Loucy (cell line): Measurements from ENCODE around the gene ZNF79.

Source experiments
- H2AFZ ChIP-seq: fragments of 200-600 bp; sonication (generic); 2 replicates; pipeline ENCODE4 v1.6.0; 2016; ENCODE audit warnings: antibody characterized with exemption, mild to moderate bottlenecking, low read length, moderate library complexity
- H3F3A ChIP-seq: fragments of 200-600 bp; 2 replicates; pipeline ENCODE4 v1.6.0; 2016; ENCODE audit warnings: antibody characterized with exemption, low read depth, mild to moderate bottlenecking
- H3K27me3 ChIP-seq: fragments of 200-600 bp; sonication (generic); 2 replicates; pipeline ENCODE4 v1.6.1; 2014; ENCODE audit warnings: low read length, mild to moderate bottlenecking; ENCODE audit not compliant: insufficient read depth, poor library complexity, severe bottlenecking
- H3K36me3 ChIP-seq: fragments of 200-600 bp; sonication (generic); 2 replicates; pipeline ENCODE4 v1.6.1; 2016; ENCODE audit warnings: low read length; ENCODE audit not compliant: insufficient read depth
- H3K4me1 ChIP-seq: fragments of 200-600 bp; sonication (generic); 2 replicates; pipeline ENCODE4 v1.5.1; 2014; ENCODE audit warnings: low read length, mild to moderate bottlenecking; ENCODE audit not compliant: insufficient read depth, poor library complexity, severe bottlenecking
- H3K4me2 ChIP-seq: fragments of 200-600 bp; sonication (generic); 2 replicates; pipeline ENCODE4 v1.6.0; 2014; ENCODE audit warnings: antibody characterized with exemption, low read length, low read depth, mild to moderate bottlenecking; ENCODE audit not compliant: poor library complexity, severe bottlenecking
- H3K4me3 ChIP-seq: fragments of 200-600 bp; sonication (generic); 2 replicates; pipeline ENCODE4 v1.5.1; 2014; ENCODE audit warnings: low read length, mild to moderate bottlenecking, mixed read lengths; ENCODE audit not compliant: poor library complexity, severe bottlenecking
- H3K79me2 ChIP-seq: fragments of 200-600 bp; sonication (generic); 2 replicates; pipeline ENCODE4 v1.6.1; 2014; ENCODE audit warnings: low read length; ENCODE audit not compliant: insufficient read depth
- H3K9ac ChIP-seq: fragments of 200-600 bp; sonication (generic); 2 replicates; pipeline ENCODE4 v1.6.0; 2014; ENCODE audit warnings: mild to moderate bottlenecking, low read depth, low read length, moderate library complexity; ENCODE audit not compliant: poor library complexity, severe bottlenecking
- H3K9me2 ChIP-seq: fragments of 200-600 bp; sonication (generic); replicated peaks from 2 replicates; pipeline ENCODE4 v1.6.1; 2016; ENCODE audit warnings: low read depth, low read length, mixed read lengths
- H3K9me3 ChIP-seq: fragments of 200-600 bp; sonication (generic); 2 replicates; pipeline ENCODE4 v1.6.1; 2014; ENCODE audit warnings: mild to moderate bottlenecking, antibody characterized with exemption, low read length, low read depth; ENCODE audit not compliant: insufficient read depth
- H4K20me1 ChIP-seq: fragments of 200-600 bp; sonication (generic); 2 replicates; pipeline ENCODE4 v1.6.0; 2014; ENCODE audit warnings: antibody characterized with exemption, low read length, mild to moderate bottlenecking; ENCODE audit not compliant: insufficient read depth, poor library complexity, severe bottlenecking
- CTCF ChIP-seq: fragments of 200-600 bp; sonication (generic); conservative IDR thresholded peaks from 2 replicates; pipeline ENCODE4 v1.5.1; 2014; ENCODE audit warnings: mild to moderate bottlenecking, antibody characterized with exemption, low read length
- EZH2phosphoT487 ChIP-seq: fragments of 200-600 bp; IDR thresholded peaks from 2 replicates; pipeline ENCODE4 v1.6.1; 2018; ENCODE audit warnings: antibody characterized with exemption, mild to moderate bottlenecking, moderate library complexity, borderline replicate concordance

Gene ZNF79

GRCh38 chr9:127389381-127390247 lies 34.6 kb upstream of the ZNF79 start:
- Histone ChIP-seq H3K9ac (no peak overlapping the region), H3K9me2 (no peaks in the 10 kb centered on the region), H3K4me3 (no peak overlapping the region), H3K36me3 (no peaks in the 10 kb centered on the region), H3K4me1 (peaks cover 13% of the 10 kb centered on the region), H3F3A (0 out of 2 replicates have a peak, but pooled peaks cover 5% of the 10 kb centered on the region), H2AFZ (no peak overlapping the region), H3K4me2 (no peak overlapping the region), H3K9me3 (no peaks in the 10 kb centered on the region), H3K79me2 (no peaks in the 10 kb centered on the region), H3K27me3 (peaks cover 85% of the 10 kb centered on the region), H4K20me1 (peaks cover 7% of the 10 kb centered on the region)
- TF ChIP-seq EZH2phosphoT487 (no peak), CTCF (no peak)

GRCh38 chr9:127390248-127390545 lies 34.0 kb upstream of the ZNF79 start:
- no peak overlapping the region for H3K9ac ChIP-seq
- peaks cover 7% of the 10 kb centered on the region for H4K20me1 ChIP-seq
- 0 out of 2 replicates have a peak, but pooled peaks cover 5% of the 10 kb centered on the region for H3F3A ChIP-seq
- H3K4me2 ChIP-seq = no peak overlapping the region
- H3K4me1 ChIP-seq = peaks cover 13% of the 10 kb centered on the region
- H3K27me3 ChIP-seq = peaks cover 85% of the 10 kb centered on the region
- no peak overlapping the region for H2AFZ ChIP-seq
- H3K4me3 ChIP-seq = no peak overlapping the region
- TF ChIP-seq EZH2phosphoT487 = no peak
- TF ChIP-seq CTCF = no peak
- no peaks in the 10 kb centered on the region for H3K79me2 ChIP-seq
- H3K9me2 ChIP-seq = no peaks in the 10 kb centered on the region
- H3K9me3 ChIP-seq = no peaks in the 10 kb centered on the region
- no peaks in the 10 kb centered on the region for H3K36me3 ChIP-seq

- H4K20me1 ChIP-seq = peaks cover 7% of the 10 kb centered on the region
- peaks cover 13% of the 10 kb centered on the region for H3K4me1 ChIP-seq
- H2AFZ ChIP-seq = no peak overlapping the region
- H3K79me2 ChIP-seq = no peaks in the 10 kb centered on the region
- H3K9me2 ChIP-seq = no peaks in the 10 kb centered on the region
- TF ChIP-seq EZH2phosphoT487 (no peak), CTCF (no peak)
- no peak overlapping the region for H3K4me2 ChIP-seq
- peaks cover 85% of the 10 kb centered on the region for H3K27me3 ChIP-seq
- H3K4me3 ChIP-seq = no peak overlapping the region
- no peaks in the 10 kb centered on the region for H3K9me3 ChIP-seq
- no peak overlapping the region for H3K9ac ChIP-seq
- H3K36me3 ChIP-seq = no peaks in the 10 kb centered on the region
- H3F3A ChIP-seq = 0 out of 2 replicates have a peak, but pooled peaks cover 5% of the 10 kb centered on the region
Observed at GRCh38 chr9:127390563-127390962, 33.6 kb upstream of the ZNF79 start.
